ENCODE data around the gene IGF2BP3. TPM values are rescaled to one million over a fixed set of nuclear protein-coding genes. Genes with fewer than 3 reads are reported as not detected.
A peak's percentile ranks its signal among the peaks of the same experiment; 100 is the strongest.
"Not testable (repeated sequence)": the region's sequence is repeated elsewhere in the genome, so short reads cannot be mapped to it uniquely, and the experiment has no call there.

The IGF2BP3 gene
- total RNA-seq, result under 1 TPM; 0.15 to 0.60 TPM
- long read RNA-seq, result 0 reads

DNA sequence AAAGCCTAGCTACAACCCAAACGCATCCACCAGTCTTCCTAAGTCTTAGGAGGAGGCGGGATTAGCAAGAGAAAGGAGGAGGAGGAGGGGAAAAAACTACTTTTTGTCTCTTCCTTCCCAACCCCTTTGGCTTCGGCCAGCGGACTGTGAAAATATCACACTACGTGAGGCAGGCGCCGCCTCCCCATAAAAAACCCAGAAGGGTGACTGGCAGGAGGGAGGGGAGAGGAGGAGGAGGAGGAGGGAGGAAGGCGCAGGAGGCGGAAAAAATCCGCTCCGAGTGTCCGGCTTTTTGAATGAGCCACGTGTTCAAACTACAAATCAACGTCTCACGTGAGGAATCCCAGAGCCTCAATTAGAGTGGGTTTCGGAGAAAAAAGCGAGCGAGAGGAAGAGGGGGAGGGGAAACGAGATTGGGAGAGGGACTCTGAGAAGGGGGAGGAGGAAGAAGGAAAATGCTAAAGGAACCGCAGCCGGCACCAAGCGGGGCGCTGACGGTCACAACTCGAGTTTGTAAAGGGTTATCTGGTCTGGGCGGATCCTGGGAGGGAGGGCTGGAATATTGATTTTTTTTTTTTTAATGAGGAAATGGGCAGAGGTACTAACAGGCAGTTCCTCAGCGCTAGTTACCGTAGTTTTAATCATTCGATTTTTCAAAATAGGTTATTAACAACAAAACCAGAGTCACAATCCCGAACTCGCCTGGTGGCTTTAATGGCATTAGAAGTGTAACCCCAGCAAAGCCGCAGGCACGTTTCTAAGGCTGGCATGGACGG, at the start of gene IGF2BP3:
TSS of gene IGF2BP3 (minus strand) at position 162 of the 776 bp plus-strand sequence. CDS start 381 bp downstream, outside the sequence.
- intact Hi-C loops (cut with DNase I), result no loop called here
- ATAC-seq (no peak), DNase-seq (no peak)

DNA sequence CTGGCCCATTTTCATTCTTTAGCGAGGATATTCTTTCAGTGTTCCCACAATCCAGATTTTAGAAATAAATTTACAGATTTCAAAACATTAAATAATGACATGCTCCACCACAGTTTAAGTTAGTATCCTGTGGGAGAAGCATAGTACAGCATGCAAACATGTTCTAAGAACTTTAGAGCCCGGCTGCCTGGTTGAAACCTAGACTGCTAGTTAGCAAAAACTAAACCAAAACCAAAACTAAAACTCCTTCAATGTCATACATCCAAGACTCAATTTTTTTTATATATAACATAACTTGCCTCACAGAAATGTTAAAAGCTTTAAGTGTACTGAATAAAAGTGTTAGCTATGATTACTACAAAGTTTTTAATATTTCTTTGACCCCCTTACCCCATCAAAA, 44.5 kb upstream of the IGF2BP3 start:
- DNase-seq (no peak), ATAC-seq (no peak)
- intact Hi-C loops (cut with DNase I), result no loop called here

DNA sequence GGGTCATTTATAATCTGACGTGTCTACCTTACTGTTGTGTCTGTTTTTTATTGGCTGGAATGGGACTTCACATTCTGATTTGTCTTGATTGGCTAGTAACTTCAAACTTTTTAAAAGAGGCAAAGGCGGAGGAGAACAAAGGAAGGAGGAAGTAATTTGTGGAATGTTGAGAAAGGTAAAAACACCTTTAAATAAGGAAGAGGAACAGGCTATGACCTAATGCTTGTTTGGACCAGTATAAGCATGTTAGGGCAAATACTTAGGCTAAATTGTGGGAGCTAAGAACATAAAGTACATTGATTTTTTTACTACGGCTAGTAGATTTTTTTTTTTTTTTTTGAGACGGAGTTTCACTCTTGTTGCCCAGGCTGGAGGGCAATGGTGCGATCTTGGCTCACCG, 43.5 kb upstream of the IGF2BP3 start:
- intact Hi-C loops (cut with DNase I); ATAC-seq; DNase-seq: not testable (repeated sequence)

DNA sequence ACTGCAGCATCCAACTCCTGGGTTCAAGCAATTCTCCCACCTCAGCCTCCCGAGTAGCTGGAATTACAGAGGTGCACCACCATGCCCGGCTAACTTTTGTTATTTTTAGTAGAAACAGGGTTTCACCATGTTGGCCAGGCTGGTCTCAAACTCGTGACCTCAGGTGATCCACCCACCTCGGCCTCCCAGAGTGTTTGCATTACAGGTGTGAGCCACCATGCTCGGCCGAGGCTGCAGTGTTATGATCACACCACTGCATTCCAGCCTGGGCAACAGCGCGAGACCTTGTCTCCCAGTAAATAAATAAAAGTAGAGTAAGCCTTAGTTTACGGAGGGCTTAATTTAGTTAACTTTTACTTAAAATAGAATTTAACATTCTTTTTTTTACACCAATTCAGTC, 23.7 kb upstream of the IGF2BP3 start:
- DNase-seq (no peak), ATAC-seq (no peak)
- intact Hi-C loops (cut with DNase I), result no loop called here

DNA sequence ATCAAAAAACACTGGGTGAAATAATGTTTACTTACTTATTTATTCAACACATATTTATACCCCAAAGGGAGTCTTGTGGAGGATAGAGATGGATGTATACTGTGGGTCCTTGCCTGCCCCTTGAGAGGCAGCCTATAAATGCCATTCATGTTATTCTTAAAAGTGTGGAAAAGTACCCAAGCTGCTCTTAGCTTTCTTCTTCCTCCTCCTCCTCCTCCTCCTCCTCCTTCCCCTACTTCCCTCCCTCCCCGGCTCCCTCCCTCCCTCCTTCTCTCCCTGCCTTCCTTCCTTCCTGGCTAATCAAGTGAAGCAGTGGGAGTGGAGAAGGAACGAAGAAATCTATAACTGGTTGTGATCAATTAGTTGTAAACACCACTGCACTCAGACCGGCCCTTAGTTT, 21.2 kb upstream of the IGF2BP3 start:
- intact Hi-C loops (cut with DNase I), result no loop called here
- DNase-seq (no peak), ATAC-seq (peak in 1 of 2 donors; percentile 7)

DNA sequence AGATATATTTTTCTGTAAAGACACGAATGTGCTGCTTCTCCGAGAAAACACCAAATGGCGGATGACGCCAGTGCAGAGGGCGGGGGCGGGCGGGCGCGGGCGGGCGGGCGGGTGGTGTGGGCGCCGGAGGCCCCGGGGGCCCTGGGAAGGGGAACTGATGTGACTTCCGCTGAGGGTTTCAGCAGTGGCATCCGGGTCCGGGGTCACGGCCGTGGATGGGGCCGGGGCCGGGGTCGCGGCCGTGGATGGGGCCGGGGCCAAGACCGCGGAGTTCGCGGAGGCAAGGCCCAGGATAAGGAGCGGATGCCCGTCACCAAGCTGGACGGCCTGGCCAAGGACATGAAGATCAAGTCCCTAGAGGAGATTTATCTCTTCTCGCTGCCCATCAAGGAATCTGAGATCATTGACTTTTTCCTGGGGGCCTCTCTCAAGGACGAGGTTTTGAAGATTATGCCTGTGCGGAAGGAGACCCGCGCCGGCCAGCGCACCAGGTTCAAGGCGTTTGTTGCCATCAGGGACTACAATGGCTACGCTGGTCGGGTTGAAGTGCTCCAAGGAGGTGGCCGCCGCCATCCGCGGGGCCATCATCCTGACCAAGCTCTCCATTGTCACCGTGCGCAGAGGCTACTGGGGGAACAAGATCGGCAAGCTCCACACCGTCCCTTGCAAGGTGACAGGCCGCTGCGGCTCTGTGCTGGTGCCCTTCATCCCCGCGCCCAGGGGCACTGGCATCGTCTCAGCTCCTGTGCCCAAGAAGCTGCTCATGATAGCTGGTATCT, 20.3 kb upstream of the IGF2BP3 start:
- intact Hi-C loops (cut with DNase I), result no loop called here
- peak; percentile 62 for DNase-seq
- ATAC-seq, result peak; percentile 81 to 95

DNA sequence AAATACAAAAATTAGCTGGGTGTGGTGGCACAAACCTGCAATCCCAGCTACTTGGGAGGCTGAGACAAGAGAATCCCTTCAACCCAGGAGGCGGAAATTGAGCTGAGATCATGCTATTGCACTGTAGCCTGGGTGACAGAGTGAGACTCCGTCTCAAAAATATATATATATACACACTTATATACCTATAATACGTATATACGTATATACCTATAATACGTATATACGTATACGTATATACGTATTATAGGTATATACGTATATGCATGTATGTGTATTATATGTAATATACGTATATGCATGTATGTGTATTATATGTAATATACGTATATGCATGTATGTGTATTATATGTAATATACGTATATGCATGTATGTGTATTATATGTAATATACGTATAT, 18.4 kb upstream of the IGF2BP3 start:
- DNase-seq; ATAC-seq; intact Hi-C loops (cut with DNase I): not testable (repeated sequence)

DNA sequence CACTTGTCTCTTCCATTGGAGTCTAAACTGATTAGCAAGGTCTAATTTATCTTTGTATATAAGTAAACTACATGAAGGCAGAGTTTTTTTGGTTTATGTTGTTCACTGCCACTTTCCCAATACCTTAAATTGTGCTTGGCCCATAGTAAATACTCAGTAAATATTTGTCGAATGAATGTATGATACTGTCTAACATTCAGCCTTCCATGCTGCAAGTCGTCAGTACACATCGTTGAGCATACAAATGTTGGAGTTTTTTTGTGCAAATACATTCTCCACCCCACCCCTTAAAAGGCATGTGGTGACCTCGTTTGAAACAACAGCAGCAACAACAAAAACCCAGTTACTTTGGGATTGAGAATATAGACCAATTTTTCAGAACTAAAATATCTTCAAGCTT, 17.4 kb upstream of the IGF2BP3 start:
- DNase-seq (no peak), ATAC-seq (no peak)
- intact Hi-C loops (cut with DNase I), result no loop called here

DNA sequence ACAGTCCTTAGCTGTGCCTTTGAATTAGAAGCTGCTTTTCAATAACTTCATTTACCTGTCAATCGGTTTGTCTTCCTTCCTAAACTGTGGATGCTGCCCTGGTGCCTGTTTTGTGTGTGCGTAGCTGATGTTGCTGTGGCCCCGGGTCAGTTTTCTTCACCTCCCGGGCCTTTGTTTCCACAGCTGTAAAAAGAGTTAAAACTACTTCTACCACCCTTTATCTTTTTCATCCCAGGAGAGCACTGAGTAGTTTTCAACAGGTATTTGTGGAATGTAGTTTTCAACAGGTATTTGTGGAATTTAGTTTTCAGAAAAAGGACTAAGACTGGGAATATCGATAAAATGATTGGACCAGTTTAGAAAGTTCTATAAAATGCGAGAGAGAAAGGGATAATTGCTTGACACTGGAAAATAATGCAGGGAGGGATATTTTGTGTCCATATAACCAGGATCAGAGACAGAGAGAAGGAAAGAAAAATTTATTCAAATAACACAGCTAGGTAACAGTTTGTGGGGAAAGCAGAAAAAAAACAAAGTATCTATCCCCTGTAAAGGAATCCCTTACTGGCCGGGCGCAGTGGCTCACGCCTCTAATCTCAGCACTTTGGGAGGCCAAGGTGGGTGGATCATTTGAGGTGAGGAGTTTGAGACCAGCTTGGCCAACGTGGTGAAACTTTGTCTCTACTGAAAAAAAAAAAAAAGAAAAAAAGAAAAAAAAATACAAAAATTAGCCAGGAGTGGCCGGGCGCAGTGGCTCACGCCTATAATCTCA, 15.9 kb upstream of the IGF2BP3 start:
- ATAC-seq (no peak), DNase-seq (no peak)
- intact Hi-C loops (cut with DNase I), result no loop called here

DNA sequence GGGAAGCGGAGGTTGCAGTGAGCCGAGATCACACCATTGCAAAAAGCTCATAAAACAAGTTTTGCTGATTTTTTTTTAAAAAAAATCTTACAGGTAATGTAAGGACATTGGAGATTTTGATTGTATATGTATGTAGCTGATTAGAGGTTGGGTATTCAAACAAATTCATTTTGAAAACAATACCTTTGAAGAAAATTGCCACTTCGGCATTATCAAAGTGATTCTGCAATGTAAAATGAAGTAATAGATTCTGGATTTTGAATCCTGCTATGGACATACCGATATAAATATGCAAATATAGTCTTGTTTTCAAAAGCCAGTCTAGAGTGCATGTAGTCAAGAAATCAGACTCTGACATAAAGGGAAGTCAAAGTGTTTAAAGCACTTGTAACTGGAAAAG, 12.4 kb upstream of the IGF2BP3 start:
- intact Hi-C loops (cut with DNase I), result no loop called here
- ATAC-seq (no peak), DNase-seq (no peak)

DNA sequence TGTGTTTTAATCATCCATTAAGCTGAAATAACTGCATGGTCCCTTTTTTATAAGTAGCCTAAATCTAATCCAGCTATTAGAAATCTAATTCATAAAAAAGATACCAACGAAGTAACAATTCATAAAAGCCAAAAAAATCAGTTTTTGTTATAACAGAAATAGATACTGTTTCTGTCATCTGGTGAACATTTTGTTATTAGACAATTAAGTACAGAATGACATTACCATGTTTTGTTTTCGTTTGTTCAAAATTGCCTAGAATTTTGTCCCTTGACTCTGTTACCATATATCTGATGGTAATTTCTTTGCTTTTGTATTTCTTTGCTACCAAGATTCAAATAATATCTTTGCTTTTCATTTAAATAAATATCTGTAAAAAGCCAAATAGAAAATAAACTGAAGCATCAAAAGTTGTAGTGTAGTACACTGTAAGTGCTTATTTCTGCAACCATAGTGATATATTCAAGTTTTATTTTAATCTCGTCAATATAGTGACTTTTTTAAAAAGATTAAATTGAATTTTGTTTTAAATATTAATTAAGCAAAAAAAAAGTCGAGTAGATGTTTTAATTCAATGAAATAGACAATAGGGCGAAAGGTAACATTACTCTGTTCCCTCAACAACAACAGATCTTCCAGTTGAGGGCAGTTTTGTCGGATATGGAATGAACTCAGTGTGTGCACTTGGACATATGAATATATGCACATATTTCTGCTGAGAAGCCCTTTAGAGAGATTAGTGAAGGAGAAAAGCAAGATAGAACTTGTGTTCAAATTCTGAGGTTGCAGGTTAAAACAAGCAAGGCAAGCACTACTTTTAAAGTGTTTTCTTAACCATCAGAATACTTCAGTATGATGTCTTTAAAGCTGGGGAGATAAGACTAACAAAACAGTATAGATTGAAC, 7.9 kb upstream of the IGF2BP3 start:
- ATAC-seq (no peak), DNase-seq (no peak)
- intact Hi-C loops (cut with DNase I), result no loop called here

DNA sequence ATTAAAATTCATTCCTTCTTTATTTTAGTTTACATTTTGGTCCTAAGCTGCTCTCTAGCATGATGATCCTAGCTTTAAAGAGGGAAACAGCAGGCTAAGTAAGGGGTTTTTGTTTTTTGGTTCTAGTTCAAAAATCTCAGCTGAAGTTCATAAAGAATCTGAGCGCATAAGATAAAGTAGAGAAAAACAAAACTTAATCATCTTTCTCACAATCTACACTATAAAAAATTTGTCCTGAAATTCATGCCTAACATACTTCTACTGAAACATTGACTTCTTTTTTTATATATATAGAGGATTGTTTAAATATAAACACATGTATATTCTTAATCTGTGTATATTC, 6.8 kb upstream of the IGF2BP3 start:
- DNase-seq, result no peak
- intact Hi-C loops (cut with DNase I), result no loop called here
- ATAC-seq, result no peak

DNA sequence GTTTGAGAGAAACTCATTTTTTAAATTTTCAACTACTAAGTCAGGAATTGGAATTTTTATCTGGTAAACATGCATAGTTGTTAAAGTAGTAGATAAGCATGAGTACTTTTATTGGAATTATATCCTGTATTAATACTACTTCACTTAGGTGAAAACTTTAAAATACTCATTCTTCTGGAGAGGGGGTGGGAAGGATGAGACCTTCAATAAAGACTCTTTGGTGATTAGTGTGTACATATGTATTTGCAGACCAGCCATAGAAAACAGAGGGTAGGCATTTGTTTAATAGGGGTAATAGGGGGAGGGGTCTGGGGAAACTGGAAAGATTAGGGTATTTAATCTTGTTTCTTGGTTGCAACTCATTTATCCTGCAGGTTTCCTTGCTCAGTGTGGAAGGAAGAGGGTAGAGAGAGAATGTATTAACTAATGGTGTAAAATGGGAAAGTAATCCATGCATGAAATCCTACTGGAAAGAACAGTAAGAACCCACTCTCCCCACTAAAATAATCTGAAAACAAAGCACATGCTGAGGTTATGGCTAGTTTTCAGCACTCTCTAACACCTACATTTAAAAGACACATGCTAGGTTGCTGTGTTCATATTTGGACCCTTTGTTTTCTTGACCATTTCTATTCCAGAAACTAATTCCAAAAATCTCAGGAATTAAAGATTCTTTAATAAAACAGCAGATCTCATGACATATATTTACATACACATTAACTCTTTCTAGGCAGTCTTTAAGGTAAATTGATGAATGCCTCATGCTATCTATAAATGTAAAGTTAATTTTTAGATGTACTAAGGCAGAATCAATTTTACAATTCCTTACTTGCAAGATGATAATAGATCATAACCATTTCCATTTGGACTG, 6.2 kb upstream of the IGF2BP3 start:
- no peak for DNase-seq
- intact Hi-C loops (cut with DNase I), result no loop called here
- ATAC-seq, result no peak

DNA sequence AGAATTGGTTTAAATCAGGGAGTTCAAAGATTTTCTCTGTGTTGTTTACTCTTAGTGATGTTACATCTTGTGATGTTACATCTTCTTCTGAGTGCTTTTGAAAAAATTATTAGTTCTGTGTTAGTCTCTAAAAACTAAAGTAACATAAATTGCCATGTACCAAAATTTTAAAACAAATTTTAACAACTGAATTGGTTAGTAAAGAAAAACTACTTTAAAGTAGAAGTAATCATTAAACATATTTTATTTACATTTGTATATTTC, 5.2 kb upstream of the IGF2BP3 start:
- DNase-seq, result no peak
- intact Hi-C loops (cut with DNase I), result no loop called here
- ATAC-seq, result no peak

DNA sequence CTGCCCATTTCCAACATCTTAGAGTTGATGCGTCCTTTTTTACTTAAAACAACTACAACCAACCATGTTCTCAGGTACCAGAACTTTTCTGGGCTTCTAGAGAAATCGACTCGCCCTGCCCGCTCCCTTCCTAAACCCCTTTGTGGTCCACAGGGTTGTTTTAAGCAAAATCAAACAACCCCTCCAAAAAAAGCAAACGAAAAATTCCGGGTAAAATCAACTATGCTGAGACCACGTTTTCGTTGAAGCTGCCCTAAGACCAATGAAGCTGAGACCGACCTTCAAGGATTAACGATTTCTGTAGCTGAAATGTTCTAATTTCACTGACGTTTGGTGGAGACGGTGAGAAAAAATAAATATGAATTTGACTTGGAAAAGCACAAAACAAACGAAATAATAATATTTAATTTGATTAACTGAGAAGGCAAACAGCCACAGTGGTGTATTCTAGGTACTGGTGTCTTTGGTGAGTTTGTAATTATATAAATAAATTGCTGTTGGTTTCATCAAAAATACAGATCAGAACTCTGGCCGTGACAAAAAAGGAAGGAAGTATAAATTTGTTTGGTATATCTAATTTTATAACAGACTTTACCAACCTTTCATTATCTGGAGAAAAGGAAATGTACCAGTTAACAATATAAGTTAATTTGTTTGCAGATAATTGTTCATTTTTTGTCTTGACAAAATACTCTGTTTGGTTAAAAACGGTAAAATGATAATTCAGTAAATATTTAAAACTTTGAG, 4.7 kb upstream of the IGF2BP3 start:
- intact Hi-C loops (cut with DNase I), result no loop called here
- no peak for ATAC-seq
- DNase-seq, result no peak

DNA sequence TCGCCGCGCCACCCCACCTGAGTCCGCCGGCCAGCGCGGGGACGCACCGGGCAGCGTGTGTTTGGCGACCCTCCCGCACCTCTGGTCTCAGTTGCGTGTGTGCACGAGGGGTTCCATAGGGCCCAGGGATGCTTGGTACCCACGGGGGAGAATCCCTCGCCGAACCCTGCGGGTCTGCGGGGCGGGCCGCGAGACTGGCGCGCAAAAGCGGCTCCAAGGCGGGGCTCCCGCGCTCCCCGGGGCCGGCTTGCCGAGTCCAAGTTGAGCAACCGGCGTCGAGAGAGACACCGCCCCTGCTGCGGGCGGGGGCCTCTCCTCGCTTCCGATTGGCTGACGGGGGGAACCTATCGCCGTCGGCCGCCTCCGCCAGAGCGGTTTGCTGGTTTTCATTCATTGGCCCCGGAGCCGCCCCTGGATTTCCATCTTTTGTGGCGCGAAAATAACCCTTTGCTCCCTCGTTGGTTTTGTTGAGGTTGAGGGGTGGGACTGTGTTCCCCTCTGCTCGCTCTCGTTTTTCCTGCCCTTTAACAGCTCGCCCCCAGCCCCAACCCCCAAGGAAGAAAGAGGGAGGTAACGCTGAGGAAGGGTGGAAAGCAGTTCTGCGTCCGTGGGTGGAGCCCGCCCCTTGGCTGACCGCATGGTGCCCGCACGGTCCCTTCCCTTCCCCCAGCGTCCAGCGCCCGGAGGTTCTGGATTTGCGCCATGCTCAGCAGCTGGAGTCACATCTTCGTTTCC, 4.0 kb upstream of the IGF2BP3 start:
- peak; percentile 73 for DNase-seq
- intact Hi-C loops (cut with DNase I), result no loop called here
- ATAC-seq, result peak; percentile 54 to 91

DNA sequence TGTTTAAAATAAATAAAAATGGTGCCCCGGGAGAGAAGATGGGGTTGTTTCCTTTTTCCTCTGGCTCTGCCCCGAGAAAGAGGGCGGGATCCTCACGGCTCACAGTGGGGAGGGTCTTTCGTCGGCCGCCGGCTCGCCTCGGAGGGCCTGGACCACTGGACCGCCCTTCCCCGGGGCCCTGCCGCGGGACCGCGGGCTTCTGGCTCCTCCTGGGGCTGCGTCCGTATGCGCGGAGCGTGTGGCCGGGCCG, 3.5 kb upstream of the IGF2BP3 start:
- ATAC-seq, result peak in 1 of 2 donors; percentile 31
- no peak for DNase-seq
- intact Hi-C loops (cut with DNase I), result no loop called here

Data from left cardiac atrium (tissue), 4 donors.